ENCODE results near the gene PRPF19. TPM values are rescaled to one million over a fixed set of nuclear protein-coding genes. Genes with fewer than 3 reads are reported as not detected.

The PRPF19 gene
- total and polyA plus RNA-seq, 2 of the 4 experiments (the other 2 are of a cell fraction): 29.8 to 50.4 TPM

DNA sequence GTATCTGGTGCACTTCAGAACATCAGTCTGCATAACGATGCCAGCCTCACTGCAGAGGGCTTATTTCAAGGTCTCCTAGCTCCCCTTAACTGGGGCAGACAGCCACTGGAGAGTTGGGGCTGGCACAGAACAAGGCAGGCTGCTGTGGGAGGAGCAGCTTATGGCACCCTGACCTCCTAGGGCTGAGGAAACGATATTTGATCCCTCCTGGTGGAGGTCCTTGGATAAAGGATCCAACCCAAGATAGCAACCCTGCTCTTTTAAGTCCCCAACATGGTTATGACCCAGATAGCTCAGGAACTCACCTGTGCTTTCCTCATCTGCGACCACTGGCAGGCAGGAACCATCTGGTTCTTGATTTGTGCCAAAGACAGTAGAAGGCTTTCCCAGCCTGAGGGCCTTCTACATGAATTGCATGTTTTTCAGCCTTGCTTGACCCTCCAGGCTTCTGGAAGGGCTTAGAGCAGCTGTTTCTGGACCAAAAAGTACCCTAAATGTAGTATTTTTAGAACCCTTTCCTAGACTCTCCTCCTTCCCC lies 10.4 kb upstream of the PRPF19 start:
- Histone ChIP-seq H3K18ac (ENCODE audit: low read depth, low read length) (no peak overlapping the region), H3K27ac (ENCODE audit: insufficient read depth, low read length) (no peak overlapping the region), H3K79me1 (ENCODE audit: low read depth in 1 of 2, low read length in 2 of 2) (peaks cover 23 to 58% of the 10 kb centered on the region in 2 experiments), H4K8ac (ENCODE audit: low read depth in 2 of 2, low read length in 2 of 2) (no peak overlapping the region), H3K9me1 (ENCODE audit: insufficient read depth, low read length) (peaks cover 18% of the 10 kb centered on the region), H4K20me1 (ENCODE audit: insufficient read depth, low read length) (peaks cover 14% of the 10 kb centered on the region; the same call in 1 of the 2 replicates), H2AK5ac (ENCODE audit: low read depth, low read length) (no peak overlapping the region), H3K4ac (ENCODE audit: low read depth, low read length) (no peak overlapping the region), H3K36me3 (ENCODE audit: control insufficient read depth, insufficient read depth, low read length) (peaks cover 19% of the 10 kb centered on the region), H2AK9ac (replicated peaks; ENCODE audit: low read depth, low read length, poor library complexity) (no peak overlapping the region), H2AFZ (replicated peaks; ENCODE audit: low read length, poor library complexity) (peak overlapping the region; percentile 34), H3K4me3 (ENCODE audit: insufficient read depth, low read depth, low read length) (no peak overlapping the region), H3K4me1 (ENCODE audit: control insufficient read depth, insufficient read depth, low read length) (peaks cover 7% of the 10 kb centered on the region), H2BK120ac (ENCODE audit: low read depth, low read length) (no peak overlapping the region), H4K5ac (ENCODE audit: low read depth, low read length) (no peak overlapping the region), H3K27me3 (ENCODE audit: control insufficient read depth, insufficient read depth, low read length) (no peaks in the 10 kb centered on the region), H3K23ac (ENCODE audit: low read depth, low read length) (peak overlapping the region; percentile 52; the same call in 1 of the 2 replicates), H3K56ac (ENCODE audit: extremely low read depth, insufficient read depth, low read length) (no peak overlapping the region), H3K9me3 (ENCODE audit: control insufficient read depth, insufficient read depth, low read length) (no peaks in the 10 kb centered on the region), H2BK5ac (ENCODE audit: low read depth, low read length, poor library complexity, severe bottlenecking) (no peak overlapping the region), H2BK15ac (ENCODE audit: low read depth, low read length) (no peak overlapping the region), H4K91ac (ENCODE audit: insufficient read depth, low read depth, low read length) (no peak overlapping the region), H2BK20ac (ENCODE audit: low read depth, low read length) (no peak overlapping the region), H3K14ac (replicated peaks; ENCODE audit: low read depth, low read length) (no peak overlapping the region), H3K4me2 (ENCODE audit: low read depth, low read length) (no peak overlapping the region), H3K9ac (ENCODE audit: low read depth, low read length) (no peak overlapping the region)
- 100% methylated on average over 1 of the region's 3 CpGs; no CpG with 5 or more reads in 1 of the 2 experiments for WGBS, 2 experiments (ENCODE audit: extremely low coverage in 2 of 2, insufficient read length in 1 of 2)
- CTCF ChIA-PET: no interaction called here
- intact Hi-C loops (cut with micrococcal nuclease): no loop called here
- dilution Hi-C loops (cut with HindIII; ENCODE audit: low sequenced_read_pairs, unreplicated experiment): no loop called here
- in situ Hi-C loops (cut with MboI; ENCODE audit: low sequenced_read_pairs): loop anchor here (25.0 kb wide), 1 partner anchor 1329 kb away; no protein-coding TSS in a partner anchor
- no TSS peak for BruUV-seq (replicated peaks)
- no peak for ATAC-seq (ENCODE audit: low read depth)
- POLR2A ChIA-PET (ENCODE audit: unreplicated experiment): no interaction called here
- no peak for DNase-seq
- TF ChIP-seq BHLHE40 (IDR thresholded peaks at IDR 0.05; ENCODE audit: low read depth, low read length): no peak
- TF ChIP-seq, protein P1, sequence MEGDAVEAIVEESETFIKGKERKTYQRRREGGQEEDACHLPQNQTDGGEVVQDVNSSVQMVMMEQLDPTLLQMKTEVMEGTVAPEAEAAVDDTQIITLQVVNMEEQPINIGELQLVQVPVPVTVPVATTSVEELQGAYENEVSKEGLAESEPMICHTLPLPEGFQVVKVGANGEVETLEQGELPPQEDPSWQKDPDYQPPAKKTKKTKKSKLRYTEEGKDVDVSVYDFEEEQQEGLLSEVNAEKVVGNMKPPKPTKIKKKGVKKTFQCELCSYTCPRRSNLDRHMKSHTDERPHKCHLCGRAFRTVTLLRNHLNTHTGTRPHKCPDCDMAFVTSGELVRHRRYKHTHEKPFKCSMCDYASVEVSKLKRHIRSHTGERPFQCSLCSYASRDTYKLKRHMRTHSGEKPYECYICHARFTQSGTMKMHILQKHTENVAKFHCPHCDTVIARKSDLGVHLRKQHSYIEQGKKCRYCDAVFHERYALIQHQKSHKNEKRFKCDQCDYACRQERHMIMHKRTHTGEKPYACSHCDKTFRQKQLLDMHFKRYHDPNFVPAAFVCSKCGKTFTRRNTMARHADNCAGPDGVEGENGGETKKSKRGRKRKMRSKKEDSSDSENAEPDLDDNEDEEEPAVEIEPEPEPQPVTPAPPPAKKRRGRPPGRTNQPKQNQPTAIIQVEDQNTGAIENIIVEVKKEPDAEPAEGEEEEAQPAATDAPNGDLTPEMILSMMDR (conservative IDR thresholded peaks at IDR 0.05; ENCODE audit: low read depth, low read length): no peak
- TF ChIP-seq POLR2A (IDR thresholded peaks at IDR 0.05; ENCODE audit: low read depth, low read length): no peak
- TF ChIP-seq RAD21 (IDR thresholded peaks at IDR 0.05; ENCODE audit: low read length): no peak
- no peak for TF ChIP-seq MAFK (IDR thresholded peaks at IDR 0.05; ENCODE audit: low read depth, low read length)
- no peak for TF ChIP-seq MAZ (IDR thresholded peaks at IDR 0.05; ENCODE audit: borderline replicate concordance, low read depth, low read length)
- TF ChIP-seq FOS (IDR thresholded peaks at IDR 0.05; ENCODE audit: low read depth, low read length): no peak
- TF ChIP-seq CHD1 (IDR thresholded peaks at IDR 0.05; ENCODE audit: low read depth, low read length): no peak
- no peak for TF ChIP-seq SMC3 (IDR thresholded peaks at IDR 0.05; ENCODE audit: low read depth, low read length)
- TF ChIP-seq RFX5 (IDR thresholded peaks at IDR 0.05; ENCODE audit: low read depth, low read length): no peak
- TF ChIP-seq MXI1 (IDR thresholded peaks at IDR 0.05; ENCODE audit: borderline replicate concordance, low read depth, low read length): no peak
- TF ChIP-seq, protein P2, sequence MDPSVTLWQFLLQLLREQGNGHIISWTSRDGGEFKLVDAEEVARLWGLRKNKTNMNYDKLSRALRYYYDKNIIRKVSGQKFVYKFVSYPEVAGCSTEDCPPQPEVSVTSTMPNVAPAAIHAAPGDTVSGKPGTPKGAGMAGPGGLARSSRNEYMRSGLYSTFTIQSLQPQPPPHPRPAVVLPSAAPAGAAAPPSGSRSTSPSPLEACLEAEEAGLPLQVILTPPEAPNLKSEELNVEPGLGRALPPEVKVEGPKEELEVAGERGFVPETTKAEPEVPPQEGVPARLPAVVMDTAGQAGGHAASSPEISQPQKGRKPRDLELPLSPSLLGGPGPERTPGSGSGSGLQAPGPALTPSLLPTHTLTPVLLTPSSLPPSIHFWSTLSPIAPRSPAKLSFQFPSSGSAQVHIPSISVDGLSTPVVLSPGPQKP (IDR thresholded peaks at IDR 0.05; ENCODE audit: borderline replicate concordance, low read depth, low read length): no peak
- TF ChIP-seq NFE2L2 (IDR thresholded peaks at IDR 0.05; ENCODE audit: low read depth, low read length): no peak
- no peak for TF ChIP-seq RCOR1 (IDR thresholded peaks at IDR 0.05; ENCODE audit: insufficient replicate concordance, low read length)
